ENCODE measurements around the gene RBMS1. TPM values are rescaled to one million over a fixed set of nuclear protein-coding genes. Genes with fewer than 3 reads are reported as not detected.

The RBMS1 gene
- total and polyA plus RNA-seq, 4 donors: 7.9 to 23.5 (median 15.5) TPM

- 69% methylated on average over 3 of the region's 3 CpGs for WGBS
- H3K36me3 ChIP-seq (ENCODE audit: control insufficient read depth in 4 of 4, insufficient read depth in 3 of 4, low read depth in 1 of 4, low read length in 3 of 4): no peaks in the 10 kb centered on the region
- H3K4me3 ChIP-seq (ENCODE audit: low read depth in 1 of 3, low read length in 3 of 3): no peak overlapping the region
- no peak for DNase-seq (ENCODE audit: low spot score)
- TF ChIP-seq GABPA (IDR thresholded peaks at IDR 0.05 in 1 of 2, conservative IDR thresholded peaks at IDR 0.05 in 1 of 2) (no peak), YY1 (IDR thresholded peaks at IDR 0.05) (no peak), NR2F2 (IDR thresholded peaks at IDR 0.05) (no peak), TAF1 (conservative IDR thresholded peaks at IDR 0.05) (no peak), FOXA1 (IDR thresholded peaks at IDR 0.05) (no peak), JUND (IDR thresholded peaks at IDR 0.05) (no peak), SP1 (IDR thresholded peaks at IDR 0.05) (no peak), HNF4A (conservative IDR thresholded peaks at IDR 0.05) (no peak), ZBTB33 (IDR thresholded peaks at IDR 0.05) (no peak), HNF4G (IDR thresholded peaks at IDR 0.05) (no peak), CTCF (IDR thresholded peaks at IDR 0.05; ENCODE audit: low read depth, low read length, missing input control) (no peak), REST (IDR thresholded peaks at IDR 0.05) (no peak), FOXA2 (IDR thresholded peaks at IDR 0.05) (no peak), RAD21 (IDR thresholded peaks at IDR 0.05) (no peak), RXRA (IDR thresholded peaks at IDR 0.05) (no peak)
- TF ChIP-seq, protein P1, sequence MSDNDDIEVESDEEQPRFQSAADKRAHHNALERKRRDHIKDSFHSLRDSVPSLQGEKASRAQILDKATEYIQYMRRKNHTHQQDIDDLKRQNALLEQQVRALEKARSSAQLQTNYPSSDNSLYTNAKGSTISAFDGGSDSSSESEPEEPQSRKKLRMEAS (IDR thresholded peaks at IDR 0.05): no peak
- H3K9me3 ChIP-seq (ENCODE audit: control insufficient read depth in 4 of 4, low read length in 3 of 4): no peaks in the 10 kb centered on the region
- no peak overlapping the region for H3K9ac ChIP-seq (ENCODE audit: low read depth in 1 of 2, low read length in 2 of 2)
- no peak overlapping the region for H3K27ac ChIP-seq (ENCODE audit: low read depth in 1 of 2, low read length in 2 of 2)
- peaks cover 0 to 3% (median 0%) of the 10 kb centered on the region in 4 donors for H3K4me1 ChIP-seq (ENCODE audit: control insufficient read depth in 4 of 4, insufficient read depth in 4 of 4, low read length in 3 of 4)
- no peaks in the 10 kb centered on the region for H3K27me3 ChIP-seq (ENCODE audit: control insufficient read depth in 4 of 4, insufficient read depth in 4 of 4, low read length in 3 of 4)
Observed at GRCh38 chr2:160471950-160472349, 21.7 kb downstream of the RBMS1 start.

GRCh38 chr2:160469621-160470204 lies 23.9 kb downstream of the RBMS1 start:
- no peak overlapping the region for H3K27ac ChIP-seq (ENCODE audit: low read depth in 1 of 2, low read length in 2 of 2)
- H3K4me1 ChIP-seq (ENCODE audit: control insufficient read depth in 4 of 4, insufficient read depth in 4 of 4, low read length in 3 of 4): peaks cover 0 to 3% (median 0%) of the 10 kb centered on the region in 4 donors
- H3K4me3 ChIP-seq (ENCODE audit: low read depth in 1 of 3, low read length in 3 of 3): no peak overlapping the region
- TF ChIP-seq RXRA (IDR thresholded peaks at IDR 0.05): no peak
- TF ChIP-seq RAD21 (IDR thresholded peaks at IDR 0.05): no peak
- TF ChIP-seq EGR1 (IDR thresholded peaks at IDR 0.05; ENCODE audit: low read depth in 2 of 2): no peak
- TF ChIP-seq, protein P2, sequence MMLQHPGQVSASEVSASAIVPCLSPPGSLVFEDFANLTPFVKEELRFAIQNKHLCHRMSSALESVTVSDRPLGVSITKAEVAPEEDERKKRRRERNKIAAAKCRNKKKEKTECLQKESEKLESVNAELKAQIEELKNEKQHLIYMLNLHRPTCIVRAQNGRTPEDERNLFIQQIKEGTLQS (IDR thresholded peaks at IDR 0.05): no peak
- TF ChIP-seq YY1 (IDR thresholded peaks at IDR 0.05): no peak
- no peak for TF ChIP-seq FOXA2 (IDR thresholded peaks at IDR 0.05)
- no peak for TF ChIP-seq HNF4A (conservative IDR thresholded peaks at IDR 0.05)
- no peak for TF ChIP-seq JUND (IDR thresholded peaks at IDR 0.05)
- no peak for TF ChIP-seq ZBTB33 (IDR thresholded peaks at IDR 0.05)
- TF ChIP-seq REST (IDR thresholded peaks at IDR 0.05): no peak
- 89% methylated on average over 5 of the region's 5 CpGs for WGBS
- DNase-seq (ENCODE audit: low spot score): no peak
- no peaks in the 10 kb centered on the region for H3K27me3 ChIP-seq (ENCODE audit: control insufficient read depth in 4 of 4, insufficient read depth in 4 of 4, low read length in 3 of 4)
- H3K9ac ChIP-seq (ENCODE audit: low read depth in 1 of 2, low read length in 2 of 2): no peak overlapping the region
- H3K9me3 ChIP-seq (ENCODE audit: control insufficient read depth in 4 of 4, low read length in 3 of 4): no peaks in the 10 kb centered on the region
- H3K36me3 ChIP-seq (ENCODE audit: control insufficient read depth in 4 of 4, insufficient read depth in 3 of 4, low read depth in 1 of 4, low read length in 3 of 4): no peaks in the 10 kb centered on the region
